Heart left ventricle (tissue), 13 donors: Measurements from ENCODE around the gene FGF23.

Experiments used
- POLR2A ChIP-seq, 2 donors: fragments of 450-650 bp; IDR thresholded peaks; one replicate each; pipeline ENCODE4 v1.6.1; 2017; ENCODE audit warnings: antibody characterized with exemption in 2 of 2, mild to moderate bottlenecking in 2 of 2, moderate library complexity in 2 of 2
- TF ChIP-seq, protein P1 (sequence below), 12 donors: fragments of 200-600 bp; sonication (generic) in 4 of 12; IDR thresholded peaks; one replicate each; pipeline versions ENCODE4 v1.5.0 to v1.8.0; 2018 to 2022; ENCODE audit warnings: antibody characterized with exemption in 12 of 12, mild to moderate bottlenecking in 5 of 12
- donor health status: ischemic (EF 13 %, LVEDD 7.1; RV severe dilation, severe dysfunction).
- donor health status: DM: no; HTN: yes; CAD: no.
- donor health status: DM: no; HTN: no; CAD: no.
- donor health status: ischemic (EF 25% LVEDD 6.9; RV normal size, moderate dysfunction).
- donor health status: ischemic (EF 25% LVEDD 5.7; RV mildly dilated, moderate dysfunction).
- donor health status: ischemic (EF 35%, LVEDD 5.7; RV mildly dilated, moderate dysfunction).
- donor health status: nonischemic (EF 11% LVEDD 7.7; RV severe dilation, severe dysfunction).
- donor health status: DM: yes; HTN: yes; CAD: no.
- donor health status: PGD.
- donor health status: ischemic (EF 29% LVEDD 5.4; RV normal size, mild dysfunction).
- donor health status: nonischemic (EF 23%, LVEDD 6.1; RV moderate dilation, normal function).

- TF ChIP-seq, protein P1, sequence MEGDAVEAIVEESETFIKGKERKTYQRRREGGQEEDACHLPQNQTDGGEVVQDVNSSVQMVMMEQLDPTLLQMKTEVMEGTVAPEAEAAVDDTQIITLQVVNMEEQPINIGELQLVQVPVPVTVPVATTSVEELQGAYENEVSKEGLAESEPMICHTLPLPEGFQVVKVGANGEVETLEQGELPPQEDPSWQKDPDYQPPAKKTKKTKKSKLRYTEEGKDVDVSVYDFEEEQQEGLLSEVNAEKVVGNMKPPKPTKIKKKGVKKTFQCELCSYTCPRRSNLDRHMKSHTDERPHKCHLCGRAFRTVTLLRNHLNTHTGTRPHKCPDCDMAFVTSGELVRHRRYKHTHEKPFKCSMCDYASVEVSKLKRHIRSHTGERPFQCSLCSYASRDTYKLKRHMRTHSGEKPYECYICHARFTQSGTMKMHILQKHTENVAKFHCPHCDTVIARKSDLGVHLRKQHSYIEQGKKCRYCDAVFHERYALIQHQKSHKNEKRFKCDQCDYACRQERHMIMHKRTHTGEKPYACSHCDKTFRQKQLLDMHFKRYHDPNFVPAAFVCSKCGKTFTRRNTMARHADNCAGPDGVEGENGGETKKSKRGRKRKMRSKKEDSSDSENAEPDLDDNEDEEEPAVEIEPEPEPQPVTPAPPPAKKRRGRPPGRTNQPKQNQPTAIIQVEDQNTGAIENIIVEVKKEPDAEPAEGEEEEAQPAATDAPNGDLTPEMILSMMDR (IDR thresholded peaks at IDR 0.05), result no peak
- TF ChIP-seq POLR2A (IDR thresholded peaks at IDR 0.05), result no peak
Observed at GRCh38 chr12:4330203-4330602, 49.3 kb downstream of the FGF23 start.
